Progenitor cell of endocrine pancreas (in vitro differentiated cells): ENCODE measurements around the gene ARHGAP10. TPM values are rescaled to one million over a fixed set of nuclear protein-coding genes. Genes with fewer than 3 reads are reported as not detected.

ENCODE experiments used
- DNase-seq: peaks from one replicate; pipeline ENCODE4 v3.0.0; 2021; ENCODE audit warnings: low spot score; ENCODE audit not compliant: unreplicated experiment
- H3K27ac Mint-ChIP-seq: 2 replicates; pipeline ENCODE4 v1.8.0; 2021; ENCODE audit warnings: mild to moderate bottlenecking, moderate library complexity, mixed read lengths
- H3K27me3 Mint-ChIP-seq: 2 replicates; pipeline ENCODE4 v1.8.0; 2021; ENCODE audit warnings: mixed read lengths
- H3K36me3 Mint-ChIP-seq: 2 replicates; pipeline ENCODE4 v1.8.0; 2022; ENCODE audit warnings: mixed read lengths; ENCODE audit not compliant: insufficient read depth
- H3K4me1 Mint-ChIP-seq: 2 replicates; pipeline ENCODE4 v1.8.0; 2021; ENCODE audit warnings: low read depth, mixed read lengths
- H3K4me3 Mint-ChIP-seq: 2 replicates; pipeline ENCODE4 v1.8.0; 2021; ENCODE audit warnings: low read depth, mild to moderate bottlenecking, moderate library complexity, mixed read lengths
- H3K9me3 Mint-ChIP-seq: 2 replicates; pipeline ENCODE4 v1.8.0; 2021; ENCODE audit warnings: low read depth, mixed read lengths
- long read RNA-seq: library from polyadenylated mRNA; unstranded; transcript quantifications from one replicate; pipeline ENCODE4 v2.0.0, GENCODE V29; 2020
- total RNA-seq: library from RNA; stranded (reverse); gene quantifications from 2 replicates; pipeline ENCODE4 v1.2.1, GENCODE V29; 2021
- TF ChIP-seq, protein P1 (sequence below): fragments of 200-600 bp; sonication (generic); IDR thresholded peaks from one replicate; pipeline ENCODE4 v1.5.0; 2021; ENCODE audit warnings: antibody characterized with exemption, mild to moderate bottlenecking; ENCODE audit not compliant: unreplicated experiment

ARHGAP10 gene, protein sequence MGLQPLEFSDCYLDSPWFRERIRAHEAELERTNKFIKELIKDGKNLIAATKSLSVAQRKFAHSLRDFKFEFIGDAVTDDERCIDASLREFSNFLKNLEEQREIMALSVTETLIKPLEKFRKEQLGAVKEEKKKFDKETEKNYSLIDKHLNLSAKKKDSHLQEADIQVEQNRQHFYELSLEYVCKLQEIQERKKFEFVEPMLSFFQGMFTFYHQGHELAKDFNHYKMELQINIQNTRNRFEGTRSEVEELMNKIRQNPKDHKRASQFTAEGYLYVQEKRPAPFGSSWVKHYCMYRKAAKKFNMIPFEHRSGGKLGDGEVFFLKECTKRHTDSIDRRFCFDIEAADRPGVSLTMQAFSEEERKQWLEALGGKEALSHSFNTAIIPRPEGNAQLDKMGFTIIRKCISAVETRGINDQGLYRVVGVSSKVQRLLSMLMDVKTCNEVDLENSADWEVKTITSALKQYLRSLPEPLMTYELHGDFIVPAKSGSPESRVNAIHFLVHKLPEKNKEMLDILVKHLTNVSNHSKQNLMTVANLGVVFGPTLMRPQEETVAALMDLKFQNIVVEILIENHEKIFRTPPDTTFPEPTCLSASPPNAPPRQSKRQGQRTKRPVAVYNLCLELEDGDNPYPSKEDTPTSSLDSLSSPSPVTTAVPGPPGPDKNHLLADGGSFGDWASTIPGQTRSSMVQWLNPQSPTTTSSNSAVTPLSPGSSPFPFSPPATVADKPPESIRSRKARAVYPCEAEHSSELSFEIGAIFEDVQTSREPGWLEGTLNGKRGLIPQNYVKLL
- total RNA-seq = 11.0 and 13.1 TPM in 2 replicates
- long read RNA-seq, partial matches to known transcripts = 1 of 5 reads
- long read RNA-seq, other reads (novel, unspliced or antisense) = 2 of 5 reads

DNA sequence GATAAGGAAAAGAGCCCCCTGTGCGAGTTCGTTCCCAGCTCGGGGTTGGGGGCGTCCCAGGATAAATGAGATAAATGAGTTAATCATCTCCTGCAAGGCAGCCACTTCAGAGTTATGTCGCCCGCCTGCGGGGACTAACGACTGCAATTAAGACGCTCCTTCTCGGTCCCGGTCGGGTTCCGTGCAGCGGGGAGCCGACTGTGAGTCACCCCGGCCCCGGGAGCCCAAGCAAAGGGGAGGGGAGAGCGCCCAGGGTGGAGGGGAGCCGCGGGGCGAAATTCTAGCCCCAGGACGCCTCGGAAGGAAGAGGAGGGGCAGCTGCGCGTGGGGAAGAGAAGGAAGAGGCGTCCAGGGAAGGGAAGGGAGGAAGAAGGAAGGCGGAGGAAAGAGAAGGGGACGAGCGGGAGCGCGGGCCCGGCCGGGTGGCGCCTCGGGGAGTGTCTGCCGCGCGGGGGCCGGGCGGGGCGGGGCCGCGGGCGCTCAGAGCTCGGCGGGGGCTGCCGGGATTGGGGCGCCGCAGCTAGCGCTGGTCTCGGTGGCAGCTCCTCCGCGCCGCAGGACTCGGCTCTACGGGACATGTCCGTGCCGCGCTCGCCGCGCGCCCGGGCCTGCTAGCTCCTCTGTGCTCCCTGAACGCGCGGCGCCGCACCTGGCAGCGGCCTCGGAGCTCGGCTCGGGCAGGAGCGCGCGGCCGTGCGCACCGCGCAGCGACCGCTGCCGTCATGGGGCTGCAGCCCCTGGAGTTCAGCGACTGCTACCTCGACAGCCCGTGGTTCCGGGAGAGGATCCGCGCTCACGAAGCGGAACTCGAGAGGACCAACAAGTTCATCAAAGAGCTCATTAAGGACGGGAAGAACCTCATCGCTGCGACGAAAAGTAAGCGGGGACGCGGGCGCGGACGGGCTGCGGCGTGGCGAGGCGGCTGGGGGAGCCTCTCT lies at the start of gene ARHGAP10:
Gene ARHGAP10 (plus strand): TSS at position 509 of the 938 bp plus-strand sequence. CDS start 214 bp downstream, at position 723.
- Mint-ChIP-seq H3K36me3 (no peaks in the 10 kb centered on the region), H3K9me3 (no peaks in the 10 kb centered on the region), H3K4me3 (peak within 1 kb of the TSS; percentile 88), H3K27me3 (peaks cover 31% of the 10 kb centered on the region), H3K4me1 (peaks cover 22% of the 10 kb centered on the region), H3K27ac (peak within 1 kb of the TSS; percentile 93)
- DNase-seq = peak; percentile 58
- TF ChIP-seq, protein P1, sequence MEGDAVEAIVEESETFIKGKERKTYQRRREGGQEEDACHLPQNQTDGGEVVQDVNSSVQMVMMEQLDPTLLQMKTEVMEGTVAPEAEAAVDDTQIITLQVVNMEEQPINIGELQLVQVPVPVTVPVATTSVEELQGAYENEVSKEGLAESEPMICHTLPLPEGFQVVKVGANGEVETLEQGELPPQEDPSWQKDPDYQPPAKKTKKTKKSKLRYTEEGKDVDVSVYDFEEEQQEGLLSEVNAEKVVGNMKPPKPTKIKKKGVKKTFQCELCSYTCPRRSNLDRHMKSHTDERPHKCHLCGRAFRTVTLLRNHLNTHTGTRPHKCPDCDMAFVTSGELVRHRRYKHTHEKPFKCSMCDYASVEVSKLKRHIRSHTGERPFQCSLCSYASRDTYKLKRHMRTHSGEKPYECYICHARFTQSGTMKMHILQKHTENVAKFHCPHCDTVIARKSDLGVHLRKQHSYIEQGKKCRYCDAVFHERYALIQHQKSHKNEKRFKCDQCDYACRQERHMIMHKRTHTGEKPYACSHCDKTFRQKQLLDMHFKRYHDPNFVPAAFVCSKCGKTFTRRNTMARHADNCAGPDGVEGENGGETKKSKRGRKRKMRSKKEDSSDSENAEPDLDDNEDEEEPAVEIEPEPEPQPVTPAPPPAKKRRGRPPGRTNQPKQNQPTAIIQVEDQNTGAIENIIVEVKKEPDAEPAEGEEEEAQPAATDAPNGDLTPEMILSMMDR = no peak

DNA sequence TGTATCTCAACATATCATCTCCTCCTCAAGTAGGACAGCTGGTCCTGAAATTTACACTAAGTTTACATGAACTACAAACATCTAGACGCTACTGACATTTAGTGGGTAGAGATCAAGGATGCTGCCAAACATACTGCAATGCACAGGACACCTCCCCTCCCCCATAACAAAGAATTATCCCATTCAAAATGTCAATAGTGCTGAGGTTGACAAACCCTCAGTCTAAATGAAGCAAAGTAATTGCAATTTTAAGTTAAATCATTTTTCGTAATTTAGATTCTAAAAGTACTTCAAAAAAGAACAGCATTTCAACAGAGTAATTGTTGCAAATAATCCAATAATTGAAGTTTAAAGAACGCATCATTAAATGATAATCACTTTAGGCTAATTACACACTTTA lies 49.1 kb upstream of the ARHGAP10 start:
- Mint-ChIP-seq H3K27me3 (no peaks in the 10 kb centered on the region), H3K4me1 (peaks cover 9% of the 10 kb centered on the region), H3K27ac (peak overlapping the region; percentile 99), H3K4me3 (peak overlapping the region; percentile 95), H3K9me3 (no peaks in the 10 kb centered on the region), H3K36me3 (peaks cover 7% of the 10 kb centered on the region)
- no peak for DNase-seq
- TF ChIP-seq, protein P1 = no peak

DNA sequence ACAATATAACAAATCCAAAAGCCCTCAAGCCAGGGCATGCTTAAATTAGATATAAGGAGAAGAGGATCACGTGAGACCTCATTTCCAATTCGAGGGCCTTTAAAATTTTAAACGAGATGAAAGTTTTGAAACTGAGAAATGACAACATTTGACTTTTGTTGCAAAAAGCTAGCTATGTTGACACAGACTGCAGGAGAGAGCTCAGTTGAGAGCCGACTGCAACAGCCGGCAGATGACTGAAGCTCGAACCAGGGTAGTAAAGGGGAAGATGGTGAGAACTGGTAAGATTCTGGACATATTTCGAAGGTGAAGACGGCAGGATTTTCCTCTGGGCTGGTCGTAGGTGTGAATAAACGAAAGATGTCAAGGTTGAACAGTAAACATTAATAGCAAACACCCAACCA lies 48.7 kb upstream of the ARHGAP10 start:
- TF ChIP-seq, protein P1 = no peak
- Mint-ChIP-seq H3K4me1 (peaks cover 9% of the 10 kb centered on the region), H3K9me3 (no peaks in the 10 kb centered on the region), H3K27ac (peak overlapping the region; percentile 99), H3K4me3 (peak overlapping the region; percentile 95), H3K27me3 (no peaks in the 10 kb centered on the region), H3K36me3 (peaks cover 4% of the 10 kb centered on the region)
- no peak for DNase-seq

DNA sequence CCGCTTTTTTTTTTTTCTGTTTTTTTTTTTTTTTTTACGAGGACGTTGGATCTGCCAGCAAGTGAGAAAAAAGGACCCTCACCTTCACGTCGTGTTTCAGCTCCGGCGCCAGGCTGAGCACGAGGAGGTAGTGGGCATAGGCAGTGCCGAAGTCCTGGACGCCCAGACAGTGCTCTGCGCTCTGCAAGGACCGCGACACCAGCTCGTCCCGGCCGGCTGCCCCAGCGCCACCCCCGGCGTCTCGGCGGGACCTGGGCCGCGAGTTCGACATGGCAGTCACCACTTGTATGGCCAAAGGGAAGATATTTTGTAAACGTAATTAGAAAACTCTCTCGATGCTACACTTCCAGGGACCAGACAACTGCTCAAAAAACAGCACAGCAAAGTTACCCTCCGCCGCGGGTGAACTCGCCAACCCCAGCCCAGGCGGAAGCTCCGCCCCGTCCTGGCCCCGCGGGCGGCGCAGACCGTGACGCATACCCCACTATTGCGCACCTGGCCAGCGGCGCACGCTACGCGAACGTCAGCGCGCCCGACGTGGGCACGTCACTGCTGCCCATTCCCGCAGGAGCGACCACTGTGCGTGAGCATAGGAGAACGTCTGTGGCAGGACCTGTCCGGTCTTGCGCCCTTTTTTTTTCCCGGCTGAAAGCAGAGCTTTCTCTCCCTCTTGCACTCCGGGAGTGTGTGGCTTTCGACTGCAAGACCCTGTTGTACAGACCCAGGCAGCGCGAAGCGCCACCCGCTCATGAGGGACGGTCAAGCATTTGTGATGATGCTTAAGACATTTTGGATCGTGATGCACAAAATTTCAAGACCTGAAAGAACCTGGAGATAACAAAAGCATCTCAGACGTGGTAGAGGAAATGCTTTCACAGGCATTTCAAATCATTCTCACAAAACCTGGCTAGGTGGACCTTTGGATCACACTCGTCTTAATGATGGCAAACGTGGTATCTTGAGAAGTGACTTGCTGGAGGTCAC lies 47.9 kb upstream of the ARHGAP10 start, which contains the start of gene PRMT9:
Gene PRMT9 (minus strand): TSS at position 447 of the 984 bp plus-strand sequence. CDS start 176 bp downstream, at position 271.
- TF ChIP-seq, protein P1 = no peak
- Mint-ChIP-seq H3K27me3 (no peaks in the 10 kb centered on the region), H3K27ac (peak within 1 kb of the TSS; percentile 99), H3K36me3 (peaks cover 3% of the 10 kb centered on the region), H3K9me3 (no peaks in the 10 kb centered on the region), H3K4me1 (peaks cover 9% of the 10 kb centered on the region), H3K4me3 (peak within 1 kb of the TSS; percentile 95)
- peak; percentile 76 for DNase-seq
